Liver (tissue), 3 donors: ENCODE measurements around the gene ZNF468.
"Not testable (repeated sequence)": the region's sequence is repeated elsewhere in the genome, so short reads cannot be mapped to it uniquely, and the experiment has no call there.

Experiments
- GABPA ChIP-seq, 2 donors: IDR thresholded peaks in 1 of 2; conservative IDR thresholded peaks in 1 of 2; 2 replicates each; pipeline ENCODE4 v1.6.1; 2016; ENCODE audit warnings: antibody characterized with exemption in 2 of 2, mild to moderate bottlenecking in 1 of 2, moderate library complexity in 1 of 2
- MAX ChIP-seq: IDR thresholded peaks from 2 replicates; pipeline ENCODE4 v1.6.1; 2016; ENCODE audit warnings: antibody characterized with exemption
- REST ChIP-seq: IDR thresholded peaks from 2 replicates; pipeline ENCODE4 v1.6.1; 2016; ENCODE audit warnings: antibody characterized with exemption, mild to moderate bottlenecking
- RXRA ChIP-seq, 2 donors: IDR thresholded peaks; 2 replicates each; pipeline ENCODE4 v1.6.1; 2017 to 2018; ENCODE audit warnings: antibody characterized with exemption in 2 of 2, mild to moderate bottlenecking in 1 of 2
- YY1 ChIP-seq: IDR thresholded peaks from 2 replicates; pipeline ENCODE4 v1.6.1; 2016; ENCODE audit warnings: antibody characterized with exemption, mild to moderate bottlenecking
- TF ChIP-seq, protein P1 (sequence below): fragments of 150-350 bp; IDR thresholded peaks from 2 replicates; pipeline ENCODE4 v1.5.1; 2017; ENCODE audit warnings: improper control_type of control experiment, low read depth, low read length; ENCODE audit not compliant: missing input control
- donor health status: healthy.
- donor health status: healthy.

GRCh38 chr19:52898596-52898995, 41.2 kb upstream of the ZNF468 start:
- TF ChIP-seq, protein P1, sequence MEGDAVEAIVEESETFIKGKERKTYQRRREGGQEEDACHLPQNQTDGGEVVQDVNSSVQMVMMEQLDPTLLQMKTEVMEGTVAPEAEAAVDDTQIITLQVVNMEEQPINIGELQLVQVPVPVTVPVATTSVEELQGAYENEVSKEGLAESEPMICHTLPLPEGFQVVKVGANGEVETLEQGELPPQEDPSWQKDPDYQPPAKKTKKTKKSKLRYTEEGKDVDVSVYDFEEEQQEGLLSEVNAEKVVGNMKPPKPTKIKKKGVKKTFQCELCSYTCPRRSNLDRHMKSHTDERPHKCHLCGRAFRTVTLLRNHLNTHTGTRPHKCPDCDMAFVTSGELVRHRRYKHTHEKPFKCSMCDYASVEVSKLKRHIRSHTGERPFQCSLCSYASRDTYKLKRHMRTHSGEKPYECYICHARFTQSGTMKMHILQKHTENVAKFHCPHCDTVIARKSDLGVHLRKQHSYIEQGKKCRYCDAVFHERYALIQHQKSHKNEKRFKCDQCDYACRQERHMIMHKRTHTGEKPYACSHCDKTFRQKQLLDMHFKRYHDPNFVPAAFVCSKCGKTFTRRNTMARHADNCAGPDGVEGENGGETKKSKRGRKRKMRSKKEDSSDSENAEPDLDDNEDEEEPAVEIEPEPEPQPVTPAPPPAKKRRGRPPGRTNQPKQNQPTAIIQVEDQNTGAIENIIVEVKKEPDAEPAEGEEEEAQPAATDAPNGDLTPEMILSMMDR, result not testable (repeated sequence)
- not testable (repeated sequence) for TF ChIP-seq REST; RXRA (IDR thresholded peaks at IDR 0.05); GABPA (IDR thresholded peaks at IDR 0.05 in 1 of 2, conservative IDR thresholded peaks at IDR 0.05 in 1 of 2); MAX; YY1
